Stimulated activated CD8-positive, alpha-beta memory T cell treated with anti-CD3 and anti-CD28 coated beads, Interleukin-12 subunit alpha, Interleukin-12 subunit beta, amount 100 ng/mL, for 1 hour (primary cell): ENCODE measurements around the gene CDKN2AIP.
A peak's percentile ranks its signal among the peaks of the same experiment; 100 is the strongest.

Experiments
- DNase-seq: peaks from one replicate; pipeline ENCODE4 v3.0.0-alpha.2; 2020; ENCODE audit warnings: low read depth

The CDKN2AIP gene

DNA sequence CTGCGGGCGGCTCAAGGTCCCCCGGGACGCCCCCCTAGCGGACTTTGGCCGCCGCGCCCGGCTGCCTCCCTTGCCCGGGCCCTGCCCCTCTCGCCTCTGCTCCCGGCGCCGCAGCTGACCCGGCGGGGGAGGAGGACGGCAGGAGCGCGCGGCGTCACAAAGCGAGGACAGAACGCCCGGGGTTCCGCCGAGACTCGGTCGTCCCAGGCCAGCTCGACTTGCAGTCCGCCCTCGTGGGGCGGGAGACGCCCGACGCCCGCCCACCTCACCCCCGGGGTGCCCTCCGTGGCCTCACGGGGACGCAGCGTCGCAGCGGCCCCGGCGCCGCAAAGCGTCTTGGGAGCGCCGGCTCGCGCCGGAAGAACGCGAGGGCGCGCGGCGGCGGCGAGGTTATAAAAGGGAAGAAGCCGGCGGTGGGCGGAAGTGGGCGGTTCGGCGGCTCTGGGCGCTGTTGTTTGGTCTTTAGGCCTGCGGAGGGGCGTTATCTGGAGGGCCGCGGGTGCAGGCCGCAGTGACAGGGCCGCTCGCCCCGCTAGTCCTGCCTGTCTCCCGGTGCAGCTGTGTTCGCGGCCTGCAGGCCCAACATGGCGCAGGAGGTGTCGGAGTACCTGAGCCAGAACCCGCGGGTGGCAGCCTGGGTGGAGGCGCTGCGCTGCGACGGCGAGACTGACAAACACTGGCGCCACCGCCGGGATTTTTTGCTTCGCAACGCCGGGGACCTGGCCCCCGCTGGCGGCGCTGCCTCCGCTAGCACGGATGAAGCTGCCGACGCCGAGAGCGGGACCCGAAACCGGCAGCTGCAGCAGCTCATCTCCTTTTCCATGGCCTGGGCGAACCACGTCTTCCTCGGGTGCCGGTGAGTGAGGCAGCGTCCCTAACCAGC lies at the start of gene CDKN2AIP:
TSS of gene CDKN2AIP (plus strand) at position 423 of the 883 bp plus-strand sequence. CDS start at position 585, 162 bp downstream.
- peak; percentile 90 for DNase-seq

GRCh38 chr4:183395395-183395794 lies 49.0 kb upstream of the CDKN2AIP start:
- DNase-seq, result no peak

DNA sequence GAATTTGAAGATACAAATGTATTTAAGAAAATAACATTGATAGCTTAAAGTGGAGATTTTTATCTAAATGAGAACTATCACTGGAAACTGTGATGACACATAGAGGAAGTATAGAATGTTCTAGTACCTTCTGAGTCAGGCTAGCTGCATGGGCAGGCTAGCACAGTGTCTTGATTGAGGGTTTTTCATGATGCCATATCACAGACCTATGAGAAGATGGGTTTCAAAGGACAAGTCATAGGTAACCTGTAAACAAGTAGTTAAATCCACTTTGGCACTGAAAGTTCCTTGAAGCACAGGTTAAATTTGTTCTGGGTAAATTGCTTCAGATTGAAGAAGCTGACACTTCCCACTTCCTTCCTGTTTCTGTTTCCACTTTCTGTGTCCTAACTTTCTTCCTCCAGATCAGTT lies 48.2 kb upstream of the CDKN2AIP start:
- no peak for DNase-seq

- DNase-seq, result no peak
These were observed 46.6 kb upstream of the CDKN2AIP start for GRCh38 chr4:183397741-183398297.

DNA sequence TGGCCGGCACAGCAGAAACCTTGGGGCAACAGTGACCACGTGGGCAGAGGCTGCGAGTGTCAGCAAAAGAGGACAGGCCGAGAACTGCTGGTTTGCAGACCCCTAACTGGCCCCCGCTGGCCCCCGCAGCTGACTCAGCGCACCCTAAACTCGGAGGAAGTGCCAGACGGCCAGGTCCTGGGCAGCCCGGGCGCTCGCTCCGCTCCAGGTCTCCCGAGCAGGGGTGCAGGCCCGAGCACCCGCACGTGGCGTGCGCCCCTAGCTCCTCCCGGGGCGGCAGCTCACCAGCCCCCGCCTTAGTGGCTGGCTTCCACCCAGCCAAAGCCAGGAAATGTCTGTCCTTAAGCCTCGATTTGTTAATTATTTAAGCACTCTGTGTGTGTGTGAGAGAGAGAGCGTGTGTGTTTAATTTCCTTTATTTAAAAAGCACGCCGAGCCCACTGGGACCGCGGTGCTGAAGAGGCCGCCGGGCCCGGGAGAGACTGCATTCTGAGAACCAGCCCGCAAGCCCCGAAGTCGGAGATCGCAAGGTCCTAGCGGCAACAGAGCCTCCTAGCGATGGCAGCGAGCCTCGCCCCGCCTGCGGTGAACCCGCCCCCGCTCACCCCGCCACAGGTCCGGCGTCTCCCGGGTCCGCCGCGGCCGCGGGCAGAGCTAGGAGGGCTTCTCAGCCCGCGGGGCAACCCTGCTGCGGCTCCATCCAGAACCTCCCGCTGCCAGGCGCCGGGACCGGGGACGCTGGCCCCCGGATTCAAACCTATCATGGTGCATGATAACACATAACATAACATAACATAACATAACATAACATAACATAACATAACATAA lies 45.9 kb upstream of the CDKN2AIP start:
- peak; percentile 36 for DNase-seq

- no peak for DNase-seq
These were observed 45.3 kb upstream of the CDKN2AIP start for GRCh38 chr4:183399126-183399522.

- no peak for DNase-seq
These were observed 44.8 kb upstream of the CDKN2AIP start for GRCh38 chr4:183399616-183400015.

DNA sequence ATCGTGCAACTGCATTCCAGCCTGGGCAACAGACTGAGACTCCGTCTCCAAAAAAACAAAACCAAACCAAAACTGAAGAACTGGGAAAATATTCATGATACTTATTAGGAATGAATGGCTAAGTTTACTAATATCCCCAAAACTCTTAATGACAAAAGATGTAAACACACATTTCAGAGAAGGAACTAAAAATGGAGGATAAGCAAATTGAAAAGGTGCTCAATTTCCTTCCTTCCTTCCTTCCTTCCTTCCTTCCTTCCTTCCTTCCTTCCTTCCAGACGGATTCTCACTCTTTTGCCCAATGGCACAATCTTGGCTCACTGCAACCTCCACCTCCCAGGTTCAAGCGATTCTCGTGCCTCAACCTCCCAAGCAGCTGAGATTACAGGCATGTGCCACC lies 44.4 kb upstream of the CDKN2AIP start:
- DNase-seq, result no peak

DNA sequence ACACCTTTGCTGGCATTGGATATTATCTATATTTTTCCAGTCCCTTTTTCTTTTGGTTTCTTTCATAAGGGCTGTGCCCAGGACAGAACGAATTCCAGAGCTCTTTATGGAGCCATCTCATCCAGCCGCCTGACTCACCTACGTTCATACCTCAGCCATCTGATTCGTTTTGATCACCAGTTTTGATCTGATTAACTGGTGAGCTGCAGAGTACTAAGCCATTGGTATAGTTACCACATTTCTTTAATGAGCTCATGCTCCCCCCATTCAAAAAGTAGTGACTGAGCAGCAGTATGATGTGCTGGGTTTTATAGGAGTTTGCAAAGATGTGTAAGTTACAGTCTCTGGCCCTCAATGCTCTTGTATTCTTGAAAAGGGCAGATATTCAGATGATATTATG lies 43.0 kb upstream of the CDKN2AIP start:
- no peak for DNase-seq

- no peak for DNase-seq
These were observed 41.7 kb upstream of the CDKN2AIP start for GRCh38 chr4:183402771-183403170.

DNA sequence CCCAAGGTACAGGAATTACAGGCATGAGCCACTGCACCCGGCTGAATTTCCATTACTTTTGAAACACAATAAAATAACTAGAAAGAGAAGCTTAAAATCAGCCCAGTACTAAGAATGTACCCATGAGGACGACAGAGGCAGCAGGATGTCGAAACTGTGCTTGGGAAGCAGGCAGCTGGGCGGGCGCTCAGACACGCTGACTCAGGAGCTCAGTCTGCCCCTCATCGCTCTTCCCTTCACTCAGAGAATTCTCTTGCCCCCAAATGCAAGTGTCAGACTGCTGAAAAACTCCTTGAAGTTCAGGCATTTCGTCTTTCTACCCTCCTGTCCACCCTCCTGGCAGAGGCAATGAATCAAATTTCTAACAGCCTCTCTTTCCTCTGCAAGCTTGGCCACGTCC lies 41.0 kb upstream of the CDKN2AIP start:
- no peak for DNase-seq

GRCh38 chr4:183403961-183404360 lies 40.5 kb upstream of the CDKN2AIP start:
- DNase-seq, result no peak

- DNase-seq, result no peak
These were observed 39.1 kb upstream of the CDKN2AIP start for GRCh38 chr4:183405303-183405702.

GRCh38 chr4:183407128-183407585 lies 37.3 kb upstream of the CDKN2AIP start:
- peak; percentile 80 for DNase-seq

- DNase-seq, result no peak
These were observed 36.6 kb upstream of the CDKN2AIP start for GRCh38 chr4:183407635-183408464.

DNA sequence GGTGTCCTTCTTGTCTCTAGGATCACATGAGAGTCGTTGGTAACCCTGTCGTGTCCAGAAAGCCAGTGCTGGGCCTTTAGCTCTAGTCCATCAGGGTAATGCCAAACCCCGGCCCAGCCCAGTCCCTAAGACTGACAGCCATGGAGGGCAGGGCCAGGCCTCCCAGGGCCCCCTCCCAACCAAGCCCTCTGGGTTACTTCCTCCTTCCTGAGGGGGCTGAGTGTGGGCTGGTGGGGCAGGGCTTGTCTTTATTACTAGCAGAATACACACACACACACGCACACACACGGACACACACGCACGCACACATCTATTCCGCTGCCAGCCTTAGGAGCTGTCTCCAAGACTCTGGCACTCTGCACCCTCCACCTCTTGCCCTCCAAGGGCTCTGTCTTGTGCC lies 35.6 kb upstream of the CDKN2AIP start:
- DNase-seq, result no peak

DNA sequence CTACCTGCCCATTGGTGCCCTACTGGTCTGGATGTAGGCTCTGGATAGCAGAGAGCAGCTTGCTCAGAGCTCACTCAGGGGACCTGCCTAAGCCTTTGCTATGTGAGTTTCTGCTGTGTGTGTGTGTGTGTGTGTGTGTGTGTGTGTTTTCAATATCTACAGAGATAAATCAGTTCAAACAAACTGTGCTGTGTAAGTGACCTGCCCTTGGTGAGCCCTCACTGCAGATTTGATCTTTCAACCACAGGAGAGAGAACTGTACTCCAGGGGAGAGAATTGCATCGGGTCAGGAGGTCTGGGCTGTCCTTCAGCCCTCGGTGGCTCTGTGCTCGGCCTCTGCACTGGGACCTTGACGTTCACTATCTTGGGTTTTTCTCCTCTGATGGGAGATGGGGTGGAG lies 35.0 kb upstream of the CDKN2AIP start:
- DNase-seq, result no peak

GRCh38 chr4:183409934-183410333 lies 34.5 kb upstream of the CDKN2AIP start:
- no peak for DNase-seq

- DNase-seq, result no peak
These were observed 33.1 kb upstream of the CDKN2AIP start for GRCh38 chr4:183411291-183411861.

- DNase-seq, result no peak
These were observed 31.6 kb upstream of the CDKN2AIP start for GRCh38 chr4:183412821-183413220.
